Measurements from ENCODE around the gene PRDM16. TPM values are rescaled to one million over a fixed set of nuclear protein-coding genes. Genes with fewer than 3 reads are reported as not detected.
A peak's percentile ranks its signal among the peaks of the same experiment; 100 is the strongest.

Gene PRDM16
- total and polyA plus RNA-seq, 2 of the 13 experiments (the other 11 are each of a cell fraction or from before 2014, with no cell fraction given), result 0.15 to 0.81 TPM

GRCh38 chr1:3377604-3378279, 308.7 kb downstream of the PRDM16 start (continued):
- TF ChIP-seq, protein P1, sequence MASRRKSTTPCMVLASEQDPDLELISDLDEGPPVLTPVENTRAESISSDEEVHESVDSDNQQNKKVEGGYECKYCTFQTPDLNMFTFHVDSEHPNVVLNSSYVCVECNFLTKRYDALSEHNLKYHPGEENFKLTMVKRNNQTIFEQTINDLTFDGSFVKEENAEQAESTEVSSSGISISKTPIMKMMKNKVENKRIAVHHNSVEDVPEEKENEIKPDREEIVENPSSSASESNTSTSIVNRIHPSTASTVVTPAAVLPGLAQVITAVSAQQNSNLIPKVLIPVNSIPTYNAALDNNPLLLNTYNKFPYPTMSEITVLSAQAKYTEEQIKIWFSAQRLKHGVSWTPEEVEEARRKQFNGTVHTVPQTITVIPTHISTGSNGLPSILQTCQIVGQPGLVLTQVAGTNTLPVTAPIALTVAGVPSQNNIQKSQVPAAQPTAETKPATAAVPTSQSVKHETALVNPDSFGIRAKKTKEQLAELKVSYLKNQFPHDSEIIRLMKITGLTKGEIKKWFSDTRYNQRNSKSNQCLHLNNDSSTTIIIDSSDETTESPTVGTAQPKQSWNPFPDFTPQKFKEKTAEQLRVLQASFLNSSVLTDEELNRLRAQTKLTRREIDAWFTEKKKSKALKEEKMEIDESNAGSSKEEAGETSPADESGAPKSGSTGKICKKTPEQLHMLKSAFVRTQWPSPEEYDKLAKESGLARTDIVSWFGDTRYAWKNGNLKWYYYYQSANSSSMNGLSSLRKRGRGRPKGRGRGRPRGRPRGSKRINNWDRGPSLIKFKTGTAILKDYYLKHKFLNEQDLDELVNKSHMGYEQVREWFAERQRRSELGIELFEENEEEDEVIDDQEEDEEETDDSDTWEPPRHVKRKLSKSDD (CRISPR knock-in tag; IDR thresholded peaks at IDR 0.05; ENCODE audit: low read depth), result no peak
- TF ChIP-seq NAIF1 (CRISPR knock-in tag; IDR thresholded peaks at IDR 0.05; ENCODE audit: borderline replicate concordance), result no peak
- TF ChIP-seq, protein P2, sequence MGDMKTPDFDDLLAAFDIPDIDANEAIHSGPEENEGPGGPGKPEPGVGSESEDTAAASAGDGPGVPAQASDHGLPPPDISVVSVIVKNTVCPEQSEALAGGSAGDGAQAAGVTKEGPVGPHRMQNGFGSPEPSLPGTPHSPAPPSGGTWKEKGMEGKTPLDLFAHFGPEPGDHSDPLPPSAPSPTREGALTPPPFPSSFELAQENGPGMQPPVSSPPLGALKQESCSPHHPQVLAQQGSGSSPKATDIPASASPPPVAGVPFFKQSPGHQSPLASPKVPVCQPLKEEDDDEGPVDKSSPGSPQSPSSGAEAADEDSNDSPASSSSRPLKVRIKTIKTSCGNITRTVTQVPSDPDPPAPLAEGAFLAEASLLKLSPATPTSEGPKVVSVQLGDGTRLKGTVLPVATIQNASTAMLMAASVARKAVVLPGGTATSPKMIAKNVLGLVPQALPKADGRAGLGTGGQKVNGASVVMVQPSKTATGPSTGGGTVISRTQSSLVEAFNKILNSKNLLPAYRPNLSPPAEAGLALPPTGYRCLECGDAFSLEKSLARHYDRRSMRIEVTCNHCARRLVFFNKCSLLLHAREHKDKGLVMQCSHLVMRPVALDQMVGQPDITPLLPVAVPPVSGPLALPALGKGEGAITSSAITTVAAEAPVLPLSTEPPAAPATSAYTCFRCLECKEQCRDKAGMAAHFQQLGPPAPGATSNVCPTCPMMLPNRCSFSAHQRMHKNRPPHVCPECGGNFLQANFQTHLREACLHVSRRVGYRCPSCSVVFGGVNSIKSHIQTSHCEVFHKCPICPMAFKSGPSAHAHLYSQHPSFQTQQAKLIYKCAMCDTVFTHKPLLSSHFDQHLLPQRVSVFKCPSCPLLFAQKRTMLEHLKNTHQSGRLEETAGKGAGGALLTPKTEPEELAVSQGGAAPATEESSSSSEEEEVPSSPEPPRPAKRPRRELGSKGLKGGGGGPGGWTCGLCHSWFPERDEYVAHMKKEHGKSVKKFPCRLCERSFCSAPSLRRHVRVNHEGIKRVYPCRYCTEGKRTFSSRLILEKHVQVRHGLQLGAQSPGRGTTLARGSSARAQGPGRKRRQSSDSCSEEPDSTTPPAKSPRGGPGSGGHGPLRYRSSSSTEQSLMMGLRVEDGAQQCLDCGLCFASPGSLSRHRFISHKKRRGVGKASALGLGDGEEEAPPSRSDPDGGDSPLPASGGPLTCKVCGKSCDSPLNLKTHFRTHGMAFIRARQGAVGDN (CRISPR knock-in tag; IDR thresholded peaks at IDR 0.05), result peak; percentile 38; the same call in 1 of the 2 replicates
- TF ChIP-seq RFX3 (CRISPR knock-in tag; IDR thresholded peaks at IDR 0.05), result no peak
- no peak for TF ChIP-seq NCOR1 (IDR thresholded peaks at IDR 0.05; ENCODE audit: borderline replicate concordance, low read length)
- TF ChIP-seq ZC3H4 (CRISPR knock-in tag; IDR thresholded peaks at IDR 0.05; ENCODE audit: borderline replicate concordance), result no peak
- TF ChIP-seq ZNF275 (CRISPR knock-in tag; IDR thresholded peaks at IDR 0.05; ENCODE audit: borderline replicate concordance), result no peak
